ENCODE results near the gene VCAN.
A peak's percentile ranks its signal among the peaks of the same experiment; 100 is the strongest.

Gene VCAN

GRCh38 chr5:83572271-83572670 lies 100.7 kb downstream of the VCAN start:
- no peak for DNase-seq

DNA sequence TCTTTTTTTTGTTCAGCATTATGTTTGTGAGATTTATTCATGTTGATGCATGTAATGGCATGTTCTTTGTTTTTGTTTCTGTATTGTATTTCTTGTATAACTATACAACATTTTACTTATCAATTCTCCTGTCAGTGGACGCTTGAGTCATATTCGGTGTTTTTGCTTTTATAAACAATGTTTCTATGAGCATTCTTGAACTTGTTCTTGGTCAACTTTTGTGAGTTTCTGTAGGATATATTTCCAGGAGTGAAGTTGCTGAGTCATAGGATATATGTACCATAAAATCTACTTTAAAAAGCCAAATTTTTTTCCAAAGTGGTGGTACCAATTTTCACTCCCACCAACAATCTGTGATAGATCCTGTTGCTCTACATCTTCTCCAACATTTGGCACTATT lies 104.8 kb downstream of the VCAN start:
- DNase-seq, result no peak

DNA sequence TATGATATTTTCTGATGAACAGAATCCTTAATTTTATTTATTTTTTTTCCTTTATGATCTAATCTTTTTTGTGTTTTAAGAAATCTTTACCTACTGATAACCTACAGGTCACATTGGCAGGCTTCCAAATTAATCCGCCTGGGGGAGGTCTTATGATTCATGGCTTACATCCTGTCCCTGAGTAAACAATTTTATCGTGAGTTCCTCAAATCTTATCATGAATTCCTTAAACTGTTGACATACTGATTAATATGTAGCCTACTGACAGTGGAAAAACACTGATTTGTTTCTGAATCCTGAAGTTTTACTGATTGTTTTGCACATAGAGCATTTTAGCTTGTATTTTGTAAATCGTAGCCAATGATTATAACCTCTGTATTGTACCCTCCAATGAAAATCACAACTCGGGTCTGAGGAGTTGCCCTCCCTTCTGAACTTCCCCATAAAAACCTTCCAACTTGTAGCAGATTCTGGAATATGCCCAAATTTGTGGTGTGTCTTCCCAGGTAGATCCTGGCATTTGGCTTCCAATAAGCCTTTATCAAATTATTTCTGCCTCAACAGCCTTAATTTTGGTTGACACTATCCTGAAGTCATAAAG lies 105.6 kb downstream of the VCAN start:
- no peak for DNase-seq

- DNase-seq, result no peak
Observed at GRCh38 chr5:83583859-83584258, 112.3 kb downstream of the VCAN start.

GRCh38 chr5:83586874-83587776 lies 115.6 kb downstream of the VCAN start:
- no peak for DNase-seq

GRCh38 chr5:83589786-83590185 lies 118.2 kb downstream of the VCAN start:
- DNase-seq, result peak in 1 of 2 experiments; percentile 5

DNA sequence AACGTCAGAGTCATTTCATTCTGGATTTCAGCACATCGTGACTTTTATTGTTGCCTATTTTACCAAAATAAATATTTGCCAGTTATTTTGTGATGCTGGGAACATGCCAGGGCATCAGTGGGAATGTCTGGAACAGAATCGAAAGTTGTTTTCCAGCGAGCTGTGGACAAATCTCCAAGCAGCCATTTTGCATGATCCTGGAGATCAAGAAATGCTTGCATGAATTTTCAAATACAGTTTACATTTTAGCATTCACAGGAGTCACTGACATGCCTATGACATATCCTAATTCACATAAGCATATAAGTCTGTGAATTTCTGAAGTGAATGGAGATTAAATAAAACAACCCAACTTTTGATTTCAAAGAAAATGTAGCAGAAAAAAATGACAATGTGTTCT lies 119.4 kb downstream of the VCAN start:
- no peak for DNase-seq

DNA sequence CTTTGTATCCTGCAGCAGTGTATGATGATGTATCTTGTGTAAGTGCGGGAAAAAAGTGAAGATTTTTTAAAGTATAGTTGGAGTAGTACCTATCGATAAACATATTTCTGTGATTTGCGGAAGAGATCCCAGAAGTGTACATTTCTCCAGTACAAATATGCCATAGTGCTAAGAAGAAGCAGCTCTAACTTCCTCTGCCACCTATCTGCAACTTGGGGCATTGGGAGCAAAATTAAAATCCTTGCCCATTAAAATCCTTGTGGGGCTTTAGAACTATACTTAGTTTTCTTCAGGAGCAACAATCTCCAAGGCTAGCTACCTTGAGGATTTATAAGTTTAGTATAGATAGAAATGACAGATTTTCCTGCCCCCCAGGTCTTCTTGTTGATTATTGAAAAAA lies 123.7 kb downstream of the VCAN start:
- no peak for DNase-seq

- peak; percentile 32 to 48 for DNase-seq
Observed at GRCh38 chr5:83608122-83608521, 136.6 kb downstream of the VCAN start.

DNA sequence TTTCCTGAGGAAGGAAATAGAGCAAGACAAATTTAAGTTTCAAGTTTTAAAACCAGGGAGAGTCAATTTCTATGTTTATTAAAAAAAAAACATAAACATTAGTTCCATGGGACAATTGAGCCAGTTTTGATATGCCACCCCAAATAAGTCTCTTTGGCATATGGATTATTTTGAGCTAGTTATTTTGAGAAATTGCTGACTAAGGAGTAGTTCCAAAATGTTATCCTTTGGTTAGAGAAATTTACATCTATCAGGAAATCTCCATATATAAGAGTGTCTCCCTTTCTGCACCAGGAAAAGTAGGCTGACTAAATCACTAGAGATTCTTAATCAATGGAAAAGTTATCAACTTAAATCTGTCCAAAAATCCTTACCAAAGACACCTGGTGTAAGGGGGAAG lies 143.3 kb downstream of the VCAN start:
- DNase-seq, result no peak

DNA sequence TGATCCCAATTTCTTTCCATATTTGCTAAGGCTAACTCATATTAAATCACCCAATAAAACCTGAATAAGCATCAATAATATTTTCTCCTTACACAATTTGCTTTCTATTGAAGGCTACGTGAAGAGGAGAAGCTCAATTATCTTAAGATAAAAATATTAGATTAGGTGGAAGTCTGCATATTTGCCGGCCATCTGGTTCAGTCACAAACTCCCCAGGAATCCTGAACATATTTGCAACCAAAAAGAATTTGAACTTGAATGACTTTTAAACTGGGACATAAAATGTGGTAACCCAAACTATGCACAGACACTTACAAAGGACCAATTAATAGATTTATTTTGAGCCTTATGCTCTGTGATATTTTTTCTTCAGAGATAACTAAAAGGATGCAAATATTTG lies 156.8 kb downstream of the VCAN start:
- DNase-seq, result no peak

Data from NCI-H524 (cell line).